ENCODE data around the gene WNT1. TPM values are rescaled to one million over a fixed set of nuclear protein-coding genes. Genes with fewer than 3 reads are reported as not detected.

Gene WNT1
- 1.7 TPM for polyA plus RNA-seq (2012; ENCODE audit: insufficient read depth, insufficient read length)

DNA sequence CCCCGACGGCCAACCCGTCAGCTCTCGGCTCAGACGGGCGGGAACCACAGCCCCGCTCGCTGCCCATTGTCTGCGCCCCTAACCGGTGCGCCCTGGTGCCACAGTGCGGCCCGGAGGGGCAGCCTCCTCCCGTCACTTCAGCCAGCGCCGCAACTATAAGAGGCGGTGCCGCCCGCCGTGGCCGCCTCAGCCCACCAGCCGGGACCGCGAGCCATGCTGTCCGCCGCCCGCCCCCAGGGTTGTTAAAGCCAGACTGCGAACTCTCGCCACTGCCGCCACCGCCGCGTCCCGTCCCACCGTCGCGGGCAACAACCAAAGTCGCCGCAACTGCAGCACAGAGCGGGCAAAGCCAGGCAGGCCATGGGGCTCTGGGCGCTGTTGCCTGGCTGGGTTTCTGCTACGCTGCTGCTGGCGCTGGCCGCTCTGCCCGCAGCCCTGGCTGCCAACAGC lies at the start of gene WNT1:
Gene WNT1, plus strand, starts transcription at position 32 of the 450 bp plus-strand sequence. Its CDS starts 329 bp downstream, at position 361.
- no peak within 1 kb of the TSS; the same call in 1 of the 2 replicates for H3K4me3 ChIP-seq (ENCODE audit: low read length)

DNA sequence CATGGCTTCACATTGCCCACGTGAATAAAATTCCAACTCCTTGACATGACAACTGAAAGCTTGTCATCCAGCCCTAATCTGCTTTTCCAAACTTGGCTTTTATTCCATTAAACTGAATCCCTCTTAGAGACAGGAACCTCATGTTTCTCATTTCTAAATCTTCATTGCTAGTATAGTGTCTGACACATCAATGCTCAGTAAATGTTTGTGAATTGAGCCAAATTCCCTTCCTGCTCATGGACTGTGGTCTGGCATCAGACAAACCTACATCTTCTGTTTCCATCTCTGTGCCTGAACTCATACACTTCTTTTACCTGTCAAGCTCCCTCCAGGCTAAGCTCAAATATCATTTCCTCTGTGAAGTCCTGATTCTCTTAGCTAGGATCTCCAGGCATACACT lies 48.6 kb upstream of the WNT1 start:
- DNase-seq (ENCODE audit: low read depth, low spot score) = no peak
- no peak overlapping the region for H3K4me3 ChIP-seq (ENCODE audit: low read length)

More for the DNA sequence above, at the start of gene WNT1:
- DNase-seq (ENCODE audit: low read depth, low spot score) = no peak

DNA sequence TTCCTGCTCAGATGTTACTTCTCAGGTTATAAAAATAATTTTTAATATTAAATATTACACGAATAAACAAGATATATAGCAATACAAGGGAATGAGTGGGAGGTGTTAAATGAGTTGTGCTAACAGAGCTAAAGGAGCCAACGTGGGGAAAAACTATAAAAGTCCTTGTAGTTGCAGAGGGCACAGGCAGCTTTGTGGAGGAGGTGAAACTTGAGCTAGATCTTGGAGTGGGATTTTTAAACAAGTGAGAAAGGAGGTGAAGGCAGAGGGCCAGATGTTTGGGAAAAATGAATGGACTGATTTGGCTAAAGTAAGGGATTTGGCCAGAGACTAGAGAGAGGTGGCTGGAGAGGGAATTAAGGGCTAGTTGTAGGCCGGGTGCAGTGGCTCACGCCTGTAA lies 47.6 kb upstream of the WNT1 start:
- no peak overlapping the region for H3K4me3 ChIP-seq (ENCODE audit: low read length)
- no peak for DNase-seq (ENCODE audit: low read depth, low spot score)

DNA sequence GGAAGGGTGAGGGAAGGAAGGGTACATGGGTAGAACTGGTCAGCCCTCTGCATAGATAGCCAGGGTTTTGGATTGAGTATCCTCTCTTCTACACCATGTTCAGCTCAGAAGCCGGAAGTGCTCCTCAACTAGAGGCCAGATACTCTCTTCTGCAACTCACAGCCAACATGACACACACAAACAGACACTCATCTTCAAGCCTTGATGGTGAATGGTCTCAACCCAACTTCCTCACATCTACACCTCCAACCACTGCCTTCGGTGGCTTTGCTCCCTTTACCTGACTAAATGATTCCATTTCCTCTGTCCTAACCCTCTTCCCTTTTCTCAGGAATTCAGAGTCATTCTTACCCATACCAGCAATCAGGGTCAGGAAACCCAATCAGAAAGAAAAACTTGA lies 45.2 kb upstream of the WNT1 start:
- DNase-seq (ENCODE audit: low read depth, low spot score) = no peak
- H3K4me3 ChIP-seq (ENCODE audit: low read length) = no peak overlapping the region

DNA sequence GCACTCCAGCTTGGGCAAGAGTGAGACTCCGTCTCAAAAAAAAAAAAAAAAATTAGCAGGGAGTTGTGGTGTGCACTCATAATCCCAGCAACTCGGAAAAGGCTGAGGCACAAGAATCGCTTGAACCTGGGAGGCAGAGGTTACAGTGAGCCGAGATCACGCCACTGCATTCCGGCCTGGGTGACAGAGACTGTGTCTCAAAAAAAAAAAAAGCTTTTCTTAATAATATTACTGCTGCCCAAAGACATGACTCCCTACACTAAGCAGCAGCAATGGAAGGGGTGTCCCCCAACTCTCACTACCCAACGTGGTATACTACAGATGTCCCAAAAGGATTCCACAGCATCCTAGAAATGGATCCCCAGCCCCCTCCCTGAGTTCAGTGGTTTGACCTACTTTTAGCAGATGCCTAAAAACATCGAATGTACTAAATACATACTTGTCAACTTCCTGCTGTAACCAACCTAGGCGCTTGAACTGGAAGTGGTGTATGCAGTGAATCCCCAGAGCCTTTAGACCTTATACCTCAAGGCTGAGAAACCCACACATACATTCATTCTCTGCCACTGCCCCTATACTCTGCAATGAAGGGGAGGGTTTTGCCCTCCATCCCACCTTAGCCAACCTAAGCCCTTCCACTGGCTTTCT lies 44.3 kb upstream of the WNT1 start:
- H3K4me3 ChIP-seq (ENCODE audit: low read length) = no peak overlapping the region
- DNase-seq (ENCODE audit: low read depth, low spot score) = no peak

DNA sequence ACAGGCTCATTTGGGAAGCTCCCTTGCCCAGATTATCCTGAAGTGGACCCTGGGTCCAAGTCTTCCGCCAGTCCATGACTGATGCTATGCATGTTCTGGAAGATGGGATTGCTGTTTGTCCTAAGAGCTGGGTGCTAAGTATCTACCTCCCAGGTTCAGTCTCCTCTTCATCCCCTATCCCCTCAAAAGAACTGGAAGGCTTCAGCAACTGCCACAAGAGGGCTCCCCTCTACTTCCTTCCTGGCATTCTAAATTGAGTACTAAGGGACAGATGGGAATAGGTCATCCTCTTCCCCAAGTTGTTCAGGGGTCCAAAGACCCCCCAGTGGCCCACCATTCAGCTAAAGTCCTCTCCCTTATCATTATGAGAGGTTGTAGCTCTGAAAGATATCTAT lies 43.8 kb upstream of the WNT1 start:
- no peak overlapping the region for H3K4me3 ChIP-seq (ENCODE audit: low read length)

DNA sequence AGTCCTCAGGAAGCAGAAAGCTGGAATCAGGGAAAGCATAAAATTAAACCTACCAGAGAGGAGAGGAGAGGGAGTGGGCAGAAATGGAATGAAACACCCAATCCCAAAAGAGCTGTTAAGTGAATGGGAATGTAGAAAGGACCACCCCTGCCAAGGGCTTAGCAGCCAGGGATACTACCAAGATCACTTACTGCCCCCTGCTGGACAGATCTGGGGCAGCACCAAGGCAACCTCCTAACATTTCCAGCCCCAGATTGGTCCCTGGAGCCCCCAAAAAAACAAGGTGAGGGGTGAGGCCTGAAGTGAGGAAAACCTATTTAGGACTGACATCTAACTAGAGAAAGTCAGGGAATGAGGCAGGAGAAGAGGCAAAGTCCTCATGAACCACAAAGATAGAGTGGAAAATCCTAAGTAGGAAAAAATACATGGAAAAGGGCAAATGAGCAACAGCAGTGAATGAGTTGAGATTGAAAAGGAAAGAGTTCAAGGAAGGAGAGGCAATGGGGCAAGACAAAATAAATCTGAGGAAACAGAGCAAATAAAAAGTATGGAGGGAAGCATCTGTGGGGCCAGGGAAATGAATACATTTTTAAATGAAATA lies 41.6 kb upstream of the WNT1 start:
- peak; percentile 57 for DNase-seq (ENCODE audit: low read depth, low spot score)
- H3K4me3 ChIP-seq (ENCODE audit: low read length) = no peak overlapping the region

More for the DNA sequence above, 43.8 kb upstream of the WNT1 start:
- DNase-seq (ENCODE audit: low read depth, low spot score) = no peak

DNA sequence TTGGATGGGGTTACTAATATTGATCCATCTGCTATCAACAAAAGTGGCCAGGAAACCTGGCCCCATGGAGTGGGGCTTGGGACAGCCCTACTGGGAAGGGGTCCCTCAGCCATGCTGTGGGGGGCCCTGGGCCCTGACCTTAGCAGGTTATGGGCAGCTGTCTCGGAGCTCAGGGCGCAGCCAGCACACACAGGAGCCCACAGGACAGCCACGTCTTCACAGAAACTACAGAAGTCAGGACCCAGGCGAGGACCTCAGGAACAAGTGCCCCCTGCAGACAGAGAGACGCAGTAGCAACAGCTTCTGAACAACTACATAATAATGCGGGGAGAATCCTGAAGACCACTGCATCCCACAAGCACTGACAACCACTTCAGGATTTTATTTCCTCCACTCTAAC lies 41.0 kb upstream of the WNT1 start:
- DNase-seq (ENCODE audit: low read depth, low spot score) = no peak
- H3K4me3 ChIP-seq (ENCODE audit: low read length) = no peak overlapping the region

DNA sequence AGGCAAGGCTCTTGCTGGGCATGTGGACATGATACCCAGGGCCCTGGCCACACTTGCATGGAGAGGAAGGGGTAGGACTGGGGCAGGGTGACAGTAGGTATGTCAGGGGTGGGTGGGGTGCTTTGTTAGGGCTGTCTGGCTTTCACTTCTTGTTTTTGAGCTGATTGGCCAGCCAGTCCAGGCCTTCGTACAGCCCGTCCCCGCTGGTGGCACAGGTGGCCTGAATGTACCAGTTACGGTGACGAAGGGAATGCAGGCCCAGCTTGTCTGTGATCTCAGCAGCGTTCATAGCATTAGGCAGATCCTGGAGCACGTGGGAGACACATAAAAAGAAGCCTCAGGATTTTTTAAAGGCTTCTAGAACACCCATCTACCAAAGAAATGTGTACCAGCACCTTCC lies 39.3 kb upstream of the WNT1 start:
- H3K4me3 ChIP-seq (ENCODE audit: low read length) = no peak overlapping the region
- no peak for DNase-seq (ENCODE audit: low read depth, low spot score)

DNA sequence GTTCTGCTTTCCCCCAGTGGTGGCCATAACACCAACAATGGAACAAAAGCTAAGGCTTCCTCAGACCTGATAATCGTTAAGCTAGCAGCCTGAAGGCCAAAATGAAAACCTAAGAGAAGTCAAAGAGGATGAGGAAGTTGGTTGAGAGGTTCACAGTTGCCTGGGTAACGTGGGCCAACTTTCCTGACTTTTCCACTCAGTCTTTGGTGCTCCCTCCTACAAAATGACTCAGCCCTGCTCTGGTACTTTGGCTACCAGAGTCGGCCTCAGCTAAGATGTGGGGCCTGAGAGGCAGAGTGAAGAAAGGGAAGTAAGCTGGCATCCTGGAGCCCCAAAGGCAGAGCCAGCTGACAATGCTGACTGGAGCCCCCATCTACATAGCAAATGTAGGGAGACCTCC lies 37.9 kb upstream of the WNT1 start:
- DNase-seq (ENCODE audit: low read depth, low spot score) = no peak
- H3K4me3 ChIP-seq (ENCODE audit: low read length) = no peak overlapping the region

DNA sequence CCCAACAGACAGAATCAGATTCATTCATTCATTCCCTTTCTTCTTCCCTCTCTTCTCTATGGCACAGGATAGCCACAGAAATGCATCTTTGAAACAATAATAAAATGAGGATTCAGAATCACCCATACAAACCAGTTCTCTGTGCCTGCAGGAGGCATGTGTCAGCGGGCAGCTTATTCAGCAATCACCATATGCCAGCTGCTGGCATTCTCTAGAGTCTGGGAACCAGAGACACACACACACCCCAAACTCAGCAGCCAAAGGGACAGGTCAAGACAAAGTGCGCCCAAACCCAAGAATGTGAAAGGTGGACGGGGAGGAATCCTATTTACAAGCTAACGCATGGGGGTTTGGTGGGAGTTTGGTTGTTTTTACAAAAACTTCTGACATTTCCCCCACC lies 34.9 kb upstream of the WNT1 start:
- H3K4me3 ChIP-seq (ENCODE audit: low read length) = no peak overlapping the region
- no peak for DNase-seq (ENCODE audit: low read depth, low spot score)

DNA sequence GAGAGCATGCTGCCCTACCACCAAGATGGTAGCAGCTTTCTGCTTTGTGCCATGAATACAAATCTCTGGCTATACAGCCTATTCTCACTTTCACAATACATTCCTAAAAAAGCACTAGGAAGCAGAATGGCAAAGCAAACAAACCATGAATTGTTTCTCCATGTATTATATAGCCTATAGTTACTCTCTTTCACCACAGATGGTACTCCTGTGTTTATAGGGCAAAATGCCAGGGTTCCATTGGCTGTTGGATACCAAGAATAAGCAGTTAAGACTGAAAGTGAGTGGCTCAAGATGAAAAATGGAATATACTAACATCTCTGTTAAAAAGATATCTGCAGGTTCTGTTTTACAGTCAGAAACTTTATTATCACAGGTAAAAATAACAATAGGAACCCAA lies 31.9 kb upstream of the WNT1 start:
- H3K4me3 ChIP-seq (ENCODE audit: low read length) = no peak overlapping the region
- DNase-seq (ENCODE audit: low read depth, low spot score) = no peak

DNA sequence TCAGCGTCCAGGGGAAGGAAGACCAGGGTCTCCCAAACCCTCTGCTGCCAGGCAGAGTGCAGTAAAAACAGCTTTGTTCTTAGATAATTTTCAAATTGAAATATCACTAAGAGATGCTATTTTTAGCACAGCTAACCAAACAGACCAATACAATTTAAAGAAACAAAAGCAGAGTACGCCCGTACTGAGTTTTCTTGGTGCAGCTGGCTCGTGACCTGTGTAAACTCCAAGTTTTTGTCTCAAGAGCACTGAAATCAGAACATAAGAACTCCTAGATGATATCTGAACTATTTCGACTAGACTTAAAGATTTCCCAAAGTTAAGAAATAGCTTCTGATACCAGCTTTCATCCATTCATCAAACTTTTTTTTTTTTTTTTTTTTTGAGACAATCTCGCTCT lies 31.2 kb upstream of the WNT1 start:
- DNase-seq (ENCODE audit: low read depth, low spot score) = no peak
- no peak overlapping the region for H3K4me3 ChIP-seq (ENCODE audit: low read length)

DNA sequence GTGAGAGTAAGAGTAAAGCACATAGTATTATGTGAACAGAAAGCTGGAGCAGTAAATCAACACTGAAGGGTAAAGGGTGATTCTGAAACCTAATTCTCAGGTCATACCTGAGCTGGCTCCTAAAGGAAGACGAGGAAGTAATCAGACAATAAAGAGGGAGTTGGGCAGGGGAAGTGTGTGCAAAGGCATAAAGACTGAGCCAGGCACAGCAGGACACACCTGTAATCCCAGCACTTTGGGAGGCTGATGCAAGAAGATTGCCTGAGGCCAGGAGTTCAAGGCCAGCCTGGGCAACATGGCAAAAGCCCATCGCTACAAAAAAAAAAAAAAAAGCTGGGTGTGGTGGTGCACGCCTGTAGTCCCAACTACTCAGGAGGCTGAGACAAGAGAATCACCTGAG lies 30.4 kb upstream of the WNT1 start:
- DNase-seq (ENCODE audit: low read depth, low spot score) = no peak
- H3K4me3 ChIP-seq (ENCODE audit: low read length) = no peak overlapping the region

DNA sequence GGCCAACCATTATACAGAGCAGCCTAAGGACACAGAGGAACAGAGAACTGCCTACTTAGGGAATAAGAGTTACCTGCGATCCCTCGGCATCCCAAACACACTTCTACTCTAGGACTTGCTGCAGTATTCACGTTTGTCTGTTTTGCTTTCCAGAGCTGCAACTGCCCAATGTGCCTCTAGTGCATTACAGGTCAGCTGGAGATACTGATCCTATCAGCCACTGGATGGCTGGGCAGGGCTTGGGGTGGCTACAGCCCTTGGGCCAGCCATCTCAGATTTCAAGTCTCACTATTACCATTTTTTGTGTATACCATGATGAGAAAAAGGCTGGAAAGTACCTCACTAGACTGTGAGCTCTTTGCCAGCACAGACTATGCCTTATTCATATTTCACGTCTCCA lies 25.4 kb upstream of the WNT1 start:
- DNase-seq (ENCODE audit: low read depth, low spot score) = no peak
- H3K4me3 ChIP-seq (ENCODE audit: low read length) = no peak overlapping the region

DNA sequence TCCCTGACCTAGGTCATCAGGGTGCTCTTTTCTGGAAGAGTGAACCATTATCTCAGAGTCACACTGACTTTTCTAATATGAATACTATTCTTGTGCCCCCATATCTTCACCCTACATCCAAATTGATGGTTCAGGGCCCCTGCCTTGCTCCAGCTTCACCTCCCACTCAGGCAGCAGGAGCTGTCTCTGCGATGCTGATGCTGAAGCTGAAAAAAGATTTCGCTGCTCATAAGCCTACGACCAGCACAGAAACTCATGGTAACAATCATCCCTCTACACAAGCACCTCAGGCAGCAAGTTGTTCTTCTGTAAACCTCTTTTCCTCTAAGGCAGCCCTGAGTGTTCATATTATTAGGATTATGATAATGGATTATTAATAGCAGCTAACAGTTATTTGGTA lies 24.1 kb upstream of the WNT1 start:
- DNase-seq (ENCODE audit: low read depth, low spot score) = no peak
- H3K4me3 ChIP-seq (ENCODE audit: low read length) = no peak overlapping the region

DNA sequence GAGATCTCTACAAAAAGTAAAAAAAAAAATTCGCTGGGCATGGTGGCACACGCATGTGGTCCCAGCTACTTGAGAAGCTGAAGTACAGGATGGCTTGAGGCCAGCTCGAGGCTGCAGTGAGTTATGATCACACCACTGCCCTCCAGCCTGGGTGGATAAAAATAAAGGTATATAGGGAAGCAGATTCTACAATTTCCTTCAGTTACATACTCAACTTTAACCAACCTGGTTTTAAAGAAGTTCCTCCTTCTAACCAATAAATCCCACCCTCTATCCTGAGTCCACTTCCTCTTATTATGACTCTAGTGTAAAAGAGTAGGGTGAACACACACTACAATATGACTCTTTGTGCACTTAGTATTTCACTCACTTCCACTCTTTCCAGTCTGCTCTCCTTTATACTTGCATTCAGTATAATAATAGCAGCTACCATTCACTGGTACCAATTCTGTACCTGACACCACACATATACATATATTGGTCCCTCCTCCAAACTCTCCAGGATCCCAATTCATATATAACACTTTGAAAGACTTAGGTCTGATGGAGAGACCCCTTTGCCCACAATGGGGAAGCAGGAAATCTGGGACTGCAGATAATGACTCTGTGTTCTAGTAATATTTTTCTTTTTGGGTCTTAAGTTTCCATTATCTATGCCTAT lies 23.2 kb upstream of the WNT1 start:
- no peak overlapping the region for H3K4me3 ChIP-seq (ENCODE audit: low read length)
- DNase-seq (ENCODE audit: low read depth, low spot score) = no peak

DNA sequence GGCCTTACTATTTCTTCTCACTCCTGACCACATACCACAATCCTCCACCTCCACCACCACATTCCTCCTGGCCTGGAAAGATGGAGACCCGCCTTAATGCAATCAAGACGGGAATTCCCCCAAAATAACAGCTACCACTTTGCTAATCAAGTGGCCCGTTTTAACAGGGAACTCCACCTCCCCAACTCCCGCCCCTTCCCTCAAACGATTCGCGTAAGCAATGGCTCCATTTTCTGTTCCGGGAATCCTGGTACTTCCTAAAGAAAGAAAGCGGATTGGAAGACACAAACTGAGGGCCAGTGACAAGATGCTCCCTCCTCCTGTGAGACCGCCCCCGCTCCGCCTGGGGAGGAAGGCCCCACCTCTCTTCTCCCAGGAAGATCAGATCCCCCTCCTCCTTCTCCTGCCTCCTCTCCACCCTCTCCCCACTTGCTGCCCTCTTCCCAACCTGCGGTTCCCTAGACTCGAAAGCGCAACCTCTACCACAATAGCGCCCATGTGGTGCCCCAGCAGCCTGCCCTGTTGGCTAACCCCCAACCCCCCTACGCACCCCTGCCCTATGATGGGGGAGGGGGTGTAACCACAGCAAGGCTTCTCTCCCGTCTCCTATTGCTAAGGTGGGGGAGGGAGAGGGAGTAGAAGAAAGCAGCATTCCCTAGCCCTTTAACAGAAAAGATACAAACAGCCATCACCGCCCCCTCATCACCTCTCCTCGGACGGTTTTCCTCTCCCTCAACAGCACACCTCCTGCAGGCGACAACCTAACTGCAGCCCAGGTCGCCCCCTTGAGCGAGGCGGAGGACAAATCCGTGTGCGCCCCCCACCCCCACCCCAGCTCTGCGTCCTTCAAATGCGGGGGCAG lies 21.6 kb upstream of the WNT1 start:
- peak overlapping the region; percentile 87 for H3K4me3 ChIP-seq (ENCODE audit: low read length)
- DNase-seq (ENCODE audit: low read depth, low spot score) = peak; percentile 25

DNA sequence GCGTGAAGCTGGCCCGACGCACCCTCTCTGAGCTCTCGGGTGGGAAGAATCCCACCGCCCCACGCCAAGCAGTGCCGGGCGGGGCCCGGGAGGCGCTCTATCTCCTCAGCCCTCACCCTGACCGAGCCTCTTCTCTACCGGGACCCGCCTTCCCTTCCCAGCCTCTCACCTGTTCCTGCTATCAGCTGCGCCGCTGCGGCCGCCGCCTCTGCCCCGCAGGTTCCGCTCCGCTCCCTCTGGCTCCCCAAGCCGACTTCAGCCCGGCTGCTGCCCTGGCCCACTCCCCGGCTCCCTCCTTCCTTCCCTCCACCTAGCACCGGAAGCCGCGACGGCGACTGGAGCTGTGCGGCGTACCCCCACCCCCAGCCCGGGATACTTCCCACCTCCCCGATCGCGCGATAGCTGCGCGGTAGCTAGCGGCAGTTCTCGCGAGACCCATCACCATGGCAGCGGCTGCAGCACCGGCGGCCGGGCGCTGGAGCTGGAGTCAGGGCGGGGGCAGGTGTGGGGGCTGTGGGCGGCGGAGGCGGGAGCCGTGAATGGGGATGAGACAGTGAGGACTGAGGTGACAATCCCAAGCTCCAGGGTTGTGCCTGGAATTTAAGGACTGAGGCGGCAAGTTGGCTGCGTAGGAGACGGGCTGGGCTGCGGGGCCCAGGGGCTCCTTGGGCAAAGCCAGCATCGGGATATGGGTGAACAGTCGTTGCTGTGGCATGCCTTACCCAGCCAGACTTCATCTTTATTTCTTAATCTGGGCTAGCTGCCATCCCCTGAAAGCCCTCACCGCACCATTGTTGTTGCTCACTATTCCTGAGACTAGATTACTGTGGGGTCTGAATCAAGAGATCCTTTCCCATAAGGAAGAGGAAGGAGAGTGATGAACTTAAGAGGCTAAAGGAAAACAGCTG lies 20.7 kb upstream of the WNT1 start, which contains the start of gene ARF3:
Gene ARF3, minus strand, starts transcription at position 347 of the 908 bp plus-strand sequence. CDS start 16,392 bp downstream, outside the sequence.
- peak; percentile 91 for DNase-seq (ENCODE audit: low read depth, low spot score)

More for the DNA sequence above, 20.7 kb upstream of the WNT1 start, which contains the start of gene ARF3:
- peak within 1 kb of the TSS; percentile 87 for H3K4me3 ChIP-seq (ENCODE audit: low read length)

Data from Jurkat, Clone E6-1 (cell line).